Fibroblast of the aortic adventitia (primary cell): ENCODE measurements around the gene OPTN. TPM values are rescaled to one million over a fixed set of nuclear protein-coding genes. Genes with fewer than 3 reads are reported as not detected.
A peak's percentile ranks its signal among the peaks of the same experiment; 100 is the strongest.

Experiments
- DNase-seq: peaks from one replicate; pipeline ENCODE4 v3.0.0-alpha.2; 2010; ENCODE audit warnings: low read depth
- H3K4me3 ChIP-seq: 2 replicates; pipeline ENCODE4 v1.5.1; 2011; ENCODE audit warnings: low read depth, mild to moderate bottlenecking, control low read depth, low read length, moderate library complexity
- total RNA-seq: library from RNA; depleted of rRNA; stranded (reverse); fragments of >200 nt; gene quantifications from 2 replicates; pipeline ENCODE4 v1.2.3, GENCODE V29; 2012; ENCODE audit warnings: low replicate concordance
- TF ChIP-seq, protein P1 (sequence below): IDR thresholded peaks from 2 replicates; pipeline ENCODE4 v1.5.1; 2011; ENCODE audit warnings: mild to moderate bottlenecking, low read length, control low read depth, inconsistent platforms; ENCODE audit not compliant: insufficient read depth

Gene OPTN
- total RNA-seq, 1 donor = 107 TPM

DNA sequence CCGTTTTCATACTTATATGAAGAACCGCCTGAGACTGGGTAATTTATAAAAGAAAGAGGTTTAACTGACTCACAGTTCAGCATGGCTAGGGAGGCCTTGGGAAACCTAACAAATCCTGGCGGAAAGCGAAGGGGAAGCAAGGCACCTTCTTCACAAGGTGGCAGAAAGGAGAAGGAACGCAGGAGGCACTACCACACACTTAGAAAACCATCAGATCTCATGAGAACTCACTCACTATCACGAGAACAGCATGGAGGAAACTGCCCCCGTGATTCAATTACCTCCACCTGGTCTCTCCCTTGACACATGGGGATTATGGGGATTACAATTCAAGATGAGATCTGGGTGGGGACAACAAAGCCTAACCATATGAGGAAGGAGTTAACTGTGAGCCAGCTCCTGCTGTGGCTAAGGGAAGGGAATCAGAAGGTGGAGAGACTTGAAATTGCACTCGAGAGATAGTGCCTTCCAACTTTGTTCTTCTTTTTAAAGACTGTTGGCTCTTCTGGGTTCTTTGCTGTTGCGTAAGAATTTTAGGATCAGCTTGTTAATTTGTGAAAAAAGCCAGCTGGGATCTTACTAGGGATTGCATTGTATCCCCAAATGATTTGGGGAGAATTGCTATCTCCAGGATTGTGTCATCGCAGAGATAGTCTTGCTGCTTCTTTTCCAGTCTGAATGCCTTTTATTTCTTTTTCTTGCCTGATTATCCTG lies 21.0 kb downstream of the OPTN start:
- DNase-seq = peak; percentile 70

GRCh38 chr10:13121500-13121854 lies 21.5 kb downstream of the OPTN start:
- no peak for DNase-seq
- H3K4me3 ChIP-seq = no peak overlapping the region
- TF ChIP-seq, protein P1, sequence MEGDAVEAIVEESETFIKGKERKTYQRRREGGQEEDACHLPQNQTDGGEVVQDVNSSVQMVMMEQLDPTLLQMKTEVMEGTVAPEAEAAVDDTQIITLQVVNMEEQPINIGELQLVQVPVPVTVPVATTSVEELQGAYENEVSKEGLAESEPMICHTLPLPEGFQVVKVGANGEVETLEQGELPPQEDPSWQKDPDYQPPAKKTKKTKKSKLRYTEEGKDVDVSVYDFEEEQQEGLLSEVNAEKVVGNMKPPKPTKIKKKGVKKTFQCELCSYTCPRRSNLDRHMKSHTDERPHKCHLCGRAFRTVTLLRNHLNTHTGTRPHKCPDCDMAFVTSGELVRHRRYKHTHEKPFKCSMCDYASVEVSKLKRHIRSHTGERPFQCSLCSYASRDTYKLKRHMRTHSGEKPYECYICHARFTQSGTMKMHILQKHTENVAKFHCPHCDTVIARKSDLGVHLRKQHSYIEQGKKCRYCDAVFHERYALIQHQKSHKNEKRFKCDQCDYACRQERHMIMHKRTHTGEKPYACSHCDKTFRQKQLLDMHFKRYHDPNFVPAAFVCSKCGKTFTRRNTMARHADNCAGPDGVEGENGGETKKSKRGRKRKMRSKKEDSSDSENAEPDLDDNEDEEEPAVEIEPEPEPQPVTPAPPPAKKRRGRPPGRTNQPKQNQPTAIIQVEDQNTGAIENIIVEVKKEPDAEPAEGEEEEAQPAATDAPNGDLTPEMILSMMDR = no peak

More for the DNA sequence above, 21.0 kb downstream of the OPTN start:
- TF ChIP-seq, protein P1 = no peak
- no peak overlapping the region for H3K4me3 ChIP-seq

DNA sequence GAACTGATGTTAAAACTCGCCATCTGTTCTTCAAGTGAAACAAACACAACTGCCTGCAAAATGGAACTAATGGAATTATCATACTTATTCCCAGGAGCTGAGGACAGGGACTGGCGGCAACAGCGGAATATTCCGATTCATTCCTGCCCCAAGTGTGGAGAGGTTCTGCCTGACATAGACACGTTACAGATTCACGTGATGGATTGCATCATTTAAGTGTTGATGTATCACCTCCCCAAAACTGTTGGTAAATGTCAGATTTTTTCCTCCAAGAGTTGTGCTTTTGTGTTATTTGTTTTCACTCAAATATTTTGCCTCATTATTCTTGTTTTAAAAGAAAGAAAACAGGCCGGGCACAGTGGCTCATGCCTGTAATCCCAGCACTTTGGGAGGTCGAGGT lies 36.7 kb downstream of the OPTN start:
- DNase-seq = no peak
- TF ChIP-seq, protein P1 = no peak
- H3K4me3 ChIP-seq = no peak overlapping the region

- TF ChIP-seq, protein P1 = no peak
- no peak overlapping the region for H3K4me3 ChIP-seq
- DNase-seq = no peak
These were observed 39.2 kb downstream of the OPTN start for GRCh38 chr10:13139150-13139549.

DNA sequence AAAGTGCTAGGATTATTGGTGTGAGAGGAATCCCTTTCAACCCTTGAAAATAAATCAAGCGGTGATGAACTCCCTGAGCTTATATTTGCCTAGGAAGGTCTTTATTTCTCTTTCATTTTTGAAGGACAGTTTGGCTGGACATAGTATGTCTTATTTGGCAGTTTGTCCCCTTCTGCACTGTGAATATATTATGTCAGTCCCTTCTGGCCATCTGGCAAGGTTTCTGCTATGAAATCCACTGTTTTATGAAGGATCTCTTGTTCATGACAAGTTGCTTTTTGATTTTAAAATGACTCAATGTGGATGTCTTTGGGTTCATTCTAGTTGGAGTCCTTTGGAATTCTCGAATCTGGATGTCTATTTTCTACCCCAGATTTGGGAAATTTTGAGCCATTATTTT lies 39.7 kb downstream of the OPTN start:
- TF ChIP-seq, protein P1 = no peak
- H3K4me3 ChIP-seq = no peak overlapping the region

DNA sequence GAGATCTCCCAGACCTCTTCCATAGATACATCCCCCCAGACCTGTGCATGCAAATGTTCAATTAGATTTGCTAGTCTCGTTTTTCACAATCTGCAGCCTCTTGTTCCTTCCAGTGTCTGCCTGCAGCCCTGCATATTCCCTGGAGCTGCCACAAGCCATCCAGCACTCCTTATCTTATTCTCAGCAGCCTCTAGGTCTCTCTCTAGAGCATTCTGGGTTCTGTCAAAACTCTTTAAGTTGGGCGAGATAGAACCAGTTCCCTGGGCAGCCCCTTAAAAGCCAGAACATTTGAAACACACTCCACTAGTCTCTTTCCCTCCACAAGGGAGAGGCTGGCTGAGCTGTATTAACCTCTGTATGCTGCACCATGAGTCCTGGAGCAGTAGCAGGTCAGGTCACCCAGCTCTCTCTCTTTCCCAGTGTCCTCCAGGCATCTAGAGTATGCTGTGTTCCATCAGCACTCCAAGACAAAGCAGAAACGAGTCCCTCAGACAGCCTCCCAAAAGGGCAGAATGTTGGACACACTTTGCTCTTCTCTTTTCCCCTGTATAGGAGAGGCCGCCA lies 40.7 kb downstream of the OPTN start:
- H3K4me3 ChIP-seq = no peak overlapping the region
- TF ChIP-seq, protein P1 = no peak
- DNase-seq = no peak

More for the DNA sequence above, 39.7 kb downstream of the OPTN start:
- DNase-seq = no peak
